ENCODE data around the gene NFASC.

NFASC gene

GRCh38 chr1:204975568-204976235 is 105.0 kb downstream of the NFASC start:
- Histone ChIP-seq H3K36me3 (ENCODE audit: insufficient read depth, low read length) (no peaks in the 10 kb centered on the region), H3K9me3 (ENCODE audit: low read depth, low read length) (no peaks in the 10 kb centered on the region), H3K4me3 (no peak overlapping the region), H3K9ac (ENCODE audit: insufficient read length) (no peak overlapping the region), H3K27ac (no peak overlapping the region)
- TF ChIP-seq EZH2 (IDR thresholded peaks at IDR 0.05), result no peak
- TF ChIP-seq POLR2AphosphoS5 (IDR thresholded peaks at IDR 0.05; ENCODE audit: borderline replicate concordance, low read depth, low read length), result no peak
- no peak for TF ChIP-seq FOXP2 (optimal IDR thresholded peaks at IDR 0.05; ENCODE audit: control extremely low read depth, extremely low read length, insufficient read depth)
- DNase-seq (ENCODE audit: low read depth, low spot score), result no peak

- DNase-seq (ENCODE audit: low read depth, low spot score), result no peak
- Histone ChIP-seq H3K36me3 (ENCODE audit: insufficient read depth, low read length) (no peaks in the 10 kb centered on the region), H3K9me3 (ENCODE audit: low read depth, low read length) (no peaks in the 10 kb centered on the region), H3K4me3 (no peak overlapping the region), H3K27ac (no peak overlapping the region), H3K9ac (ENCODE audit: insufficient read length) (no peak overlapping the region)
- TF ChIP-seq EZH2 (IDR thresholded peaks at IDR 0.05), result no peak
- no peak for TF ChIP-seq FOXP2 (optimal IDR thresholded peaks at IDR 0.05; ENCODE audit: control extremely low read depth, extremely low read length, insufficient read depth)
- TF ChIP-seq POLR2AphosphoS5 (IDR thresholded peaks at IDR 0.05; ENCODE audit: borderline replicate concordance, low read depth, low read length), result no peak
These were observed 106.0 kb downstream of the NFASC start for GRCh38 chr1:204976646-204977045.

DNA sequence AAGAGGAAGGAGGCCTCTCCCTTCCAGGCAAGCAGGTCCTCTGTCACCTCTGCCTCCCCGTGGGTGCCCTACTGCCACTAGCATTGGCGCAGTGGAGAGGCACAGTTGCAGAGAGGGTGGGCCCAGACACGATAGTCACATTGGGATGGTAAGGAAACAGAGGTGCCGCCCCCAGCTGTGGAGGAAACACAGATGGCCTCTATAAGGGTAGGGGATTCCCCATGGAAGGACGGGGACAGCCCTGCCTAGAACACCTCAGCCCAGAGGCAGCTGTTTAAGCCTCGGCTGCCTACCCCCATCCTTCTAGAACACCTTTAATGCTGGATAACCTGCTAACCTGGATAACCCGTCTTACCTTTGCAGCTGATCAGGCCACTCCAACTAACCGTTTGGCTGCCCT is 106.7 kb downstream of the NFASC start:
- H3K4me3 ChIP-seq, result no peak overlapping the region
- no peak for TF ChIP-seq FOXP2 (optimal IDR thresholded peaks at IDR 0.05; ENCODE audit: control extremely low read depth, extremely low read length, insufficient read depth)
- no peak for DNase-seq (ENCODE audit: low read depth, low spot score)
- H3K9ac ChIP-seq (ENCODE audit: insufficient read length), result no peak overlapping the region
- H3K27ac ChIP-seq, result no peak overlapping the region
- no peaks in the 10 kb centered on the region for H3K9me3 ChIP-seq (ENCODE audit: low read depth, low read length)
- no peaks in the 10 kb centered on the region for H3K36me3 ChIP-seq (ENCODE audit: insufficient read depth, low read length)

- no peaks in the 10 kb centered on the region for H3K9me3 ChIP-seq (ENCODE audit: low read depth, low read length)
- TF ChIP-seq FOXP2 (optimal IDR thresholded peaks at IDR 0.05; ENCODE audit: control extremely low read depth, extremely low read length, insufficient read depth), result no peak
- TF ChIP-seq POLR2AphosphoS5 (IDR thresholded peaks at IDR 0.05; ENCODE audit: borderline replicate concordance, low read depth, low read length), result no peak
- TF ChIP-seq EZH2 (IDR thresholded peaks at IDR 0.05), result no peak
- no peak for DNase-seq (ENCODE audit: low read depth, low spot score)
- H3K36me3 ChIP-seq (ENCODE audit: insufficient read depth, low read length), result no peaks in the 10 kb centered on the region
- no peak overlapping the region for H3K27ac ChIP-seq
- H3K4me3 ChIP-seq, result no peak overlapping the region
- no peak overlapping the region for H3K9ac ChIP-seq (ENCODE audit: insufficient read length)
These were observed 108.1 kb downstream of the NFASC start for GRCh38 chr1:204978782-204979181.

- Histone ChIP-seq H3K9ac (ENCODE audit: insufficient read length) (no peak overlapping the region), H3K36me3 (ENCODE audit: insufficient read depth, low read length) (no peaks in the 10 kb centered on the region), H3K4me3 (no peak overlapping the region), H3K9me3 (ENCODE audit: low read depth, low read length) (no peaks in the 10 kb centered on the region), H3K27ac (no peak overlapping the region)
- no peak for DNase-seq (ENCODE audit: low read depth, low spot score)
- no peak for TF ChIP-seq POLR2AphosphoS5 (IDR thresholded peaks at IDR 0.05; ENCODE audit: borderline replicate concordance, low read depth, low read length)
- no peak for TF ChIP-seq FOXP2 (optimal IDR thresholded peaks at IDR 0.05; ENCODE audit: control extremely low read depth, extremely low read length, insufficient read depth)
- no peak for TF ChIP-seq EZH2 (IDR thresholded peaks at IDR 0.05)
These were observed 108.6 kb downstream of the NFASC start for GRCh38 chr1:204979306-204979705.

- Histone ChIP-seq H3K4me3 (no peak overlapping the region), H3K9ac (ENCODE audit: insufficient read length) (no peak overlapping the region), H3K9me3 (ENCODE audit: low read depth, low read length) (no peaks in the 10 kb centered on the region), H3K27ac (no peak overlapping the region), H3K36me3 (ENCODE audit: insufficient read depth, low read length) (no peaks in the 10 kb centered on the region)
- TF ChIP-seq POLR2AphosphoS5 (IDR thresholded peaks at IDR 0.05; ENCODE audit: borderline replicate concordance, low read depth, low read length) (no peak), EZH2 (IDR thresholded peaks at IDR 0.05) (no peak), FOXP2 (optimal IDR thresholded peaks at IDR 0.05; ENCODE audit: control extremely low read depth, extremely low read length, insufficient read depth) (no peak)
- no peak for DNase-seq (ENCODE audit: low read depth, low spot score)
These were observed 109.4 kb downstream of the NFASC start for GRCh38 chr1:204979891-204980649.

DNA sequence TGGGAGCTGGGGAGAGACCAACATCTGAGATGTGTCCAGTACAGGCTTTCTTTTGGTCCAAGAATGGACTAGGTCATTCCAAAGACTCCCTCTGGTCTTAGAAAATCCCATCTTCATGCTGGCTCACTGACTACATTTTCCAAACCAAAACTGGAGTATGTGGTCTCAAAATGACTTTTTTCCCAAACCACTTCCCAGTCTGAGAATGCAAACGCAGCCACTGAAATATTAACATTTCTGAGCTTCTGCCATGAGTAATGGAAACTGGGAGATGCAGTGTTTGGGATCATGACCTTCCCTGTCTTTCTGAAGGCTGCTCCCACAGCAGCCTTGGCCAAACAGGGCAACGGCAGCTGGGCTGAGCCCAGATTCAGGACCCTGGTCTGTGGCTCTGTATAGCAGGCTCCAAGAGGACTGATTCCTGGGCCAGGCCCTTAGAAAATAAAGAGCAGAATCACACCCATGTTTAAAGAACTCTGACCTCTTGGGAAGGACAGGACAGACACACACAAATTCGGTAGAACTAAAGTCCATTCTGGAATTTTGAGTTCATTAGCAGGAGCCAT is 110.3 kb downstream of the NFASC start:
- TF ChIP-seq EZH2 (IDR thresholded peaks at IDR 0.05), result no peak
- TF ChIP-seq POLR2AphosphoS5 (IDR thresholded peaks at IDR 0.05; ENCODE audit: borderline replicate concordance, low read depth, low read length), result no peak
- H3K9ac ChIP-seq (ENCODE audit: insufficient read length), result no peak overlapping the region
- no peaks in the 10 kb centered on the region for H3K36me3 ChIP-seq (ENCODE audit: insufficient read depth, low read length)
- no peak overlapping the region for H3K27ac ChIP-seq
- H3K9me3 ChIP-seq (ENCODE audit: low read depth, low read length), result no peaks in the 10 kb centered on the region
- no peak overlapping the region for H3K4me3 ChIP-seq
- no peak for DNase-seq (ENCODE audit: low read depth, low spot score)

DNA sequence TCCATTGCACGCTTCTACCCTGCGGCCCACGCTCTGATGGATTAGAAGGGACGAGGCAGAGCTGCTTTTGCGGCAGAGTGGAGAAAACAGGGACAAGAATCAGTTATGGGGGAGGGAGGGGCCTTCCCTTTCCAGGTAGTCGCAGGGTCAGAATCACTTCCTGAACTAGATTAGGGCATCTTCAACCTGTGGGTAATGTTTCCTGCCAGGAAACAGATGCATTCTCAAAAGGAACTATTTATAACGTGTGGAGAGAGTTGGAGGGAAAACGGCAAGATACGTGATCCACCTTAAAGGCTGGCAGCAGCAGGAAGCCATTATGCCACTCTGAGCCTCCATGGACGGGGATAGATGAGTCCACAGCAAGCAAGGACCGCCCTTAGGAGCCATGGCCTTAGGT is 112.5 kb downstream of the NFASC start:
- DNase-seq (ENCODE audit: low read depth, low spot score), result no peak
- no peak overlapping the region for H3K27ac ChIP-seq
- H3K9ac ChIP-seq (ENCODE audit: insufficient read length), result no peak overlapping the region
- no peak overlapping the region for H3K4me3 ChIP-seq
- TF ChIP-seq FOXP2 (optimal IDR thresholded peaks at IDR 0.05; ENCODE audit: control extremely low read depth, extremely low read length, insufficient read depth) (no peak), POLR2AphosphoS5 (IDR thresholded peaks at IDR 0.05; ENCODE audit: borderline replicate concordance, low read depth, low read length) (no peak), EZH2 (IDR thresholded peaks at IDR 0.05) (no peak)
- no peaks in the 10 kb centered on the region for H3K36me3 ChIP-seq (ENCODE audit: insufficient read depth, low read length)
- H3K9me3 ChIP-seq (ENCODE audit: low read depth, low read length), result no peaks in the 10 kb centered on the region
